SK-N-SH (cell line): ENCODE data around the gene SAP30. TPM values are rescaled to one million over a fixed set of nuclear protein-coding genes. Genes with fewer than 3 reads are reported as not detected.

Experiments
- CTCF ChIA-PET: fragments of 300-600, 350-600 bp; formaldehyde crosslinking; extraction: SDS; loops from one replicate; lab custom pipeline; 2021; lab: Yijun Ruan, JAX
- POLR2A ChIA-PET: fragments of 350-600 bp; sonication (Branson Sonifier 250); formaldehyde crosslinking; extraction: SDS; loops from one replicate; lab custom pipeline; 2020; ENCODE audit warnings: antibody characterized with exemption, inconsistent platforms; lab: Yijun Ruan, JAX
- DNase-seq: peaks from one replicate; pipeline ENCODE4 v3.0.0; 2012
- H2AFZ ChIP-seq: fragments of 200-600 bp; sonication (generic); 2 replicates; pipeline ENCODE4 v1.8.1; 2016; ENCODE audit warnings: antibody characterized with exemption, mild to moderate bottlenecking, low read depth
- H3F3A ChIP-seq: fragments of 200-600 bp; sonication (generic); replicated peaks from 2 replicates; pipeline ENCODE3; 2016; ENCODE audit warnings: antibody characterized with exemption, mild to moderate bottlenecking; ENCODE audit not compliant: insufficient read depth
- H3K27ac ChIP-seq, 2 experiments: fragments of 200-500 bp in 1 of 2; fragments of 200-600 bp in 1 of 2; sonication (Bioruptor generic) in 1 of 2; sonication (generic), shearing (Covaris generic) in 1 of 2; 2 replicates each; pipeline versions ENCODE4 v1.5.1 to v1.6.1; 2014 to 2016; ENCODE audit warnings: low read depth in 2 of 2, inconsistent platforms in 1 of 2, low read length in 1 of 2, mild to moderate bottlenecking in 1 of 2, mixed read lengths in 1 of 2
- H3K27me3 ChIP-seq: fragments of 200-600 bp; sonication (generic), shearing (Covaris generic); 2 replicates; pipeline ENCODE4 v1.6.1; 2016; ENCODE audit warnings: mixed run types; ENCODE audit not compliant: insufficient read depth
- H3K36me3 ChIP-seq, 2 experiments: fragments of 200-500 bp in 1 of 2; fragments of 200-600 bp in 1 of 2; sonication (Bioruptor generic) in 1 of 2; sonication (generic) in 1 of 2; replicated peaks in 1 of 2; 2 replicates each; pipeline versions ENCODE3 to v1.5.1; 2014 to 2016; ENCODE audit warnings: low read length in 1 of 2, mild to moderate bottlenecking in 1 of 2; ENCODE audit not compliant: insufficient read depth in 2 of 2, control insufficient read depth in 1 of 2
- H3K4me1 ChIP-seq, 2 experiments: fragments of 200-500 bp in 1 of 2; fragments of 200-600 bp in 1 of 2; sonication (Bioruptor generic) in 1 of 2; sonication (generic), shearing (Covaris generic) in 1 of 2; 2 replicates each; pipeline versions ENCODE4 v1.5.1 to v1.6.1; 2014 to 2016; ENCODE audit warnings: low read depth in 1 of 2, low read length in 1 of 2, mixed run types in 1 of 2; ENCODE audit not compliant: insufficient read depth in 2 of 2, control insufficient read depth in 1 of 2
- H3K4me2 ChIP-seq: fragments of 200-600 bp; sonication (generic), shearing (Covaris generic); 2 replicates; pipeline ENCODE4 v1.6.1; 2017; ENCODE audit warnings: mixed run types
- H3K4me3 ChIP-seq, 2 experiments: fragments of 200-500 bp in 1 of 2; fragments of 200-600 bp in 1 of 2; sonication (Bioruptor generic) in 1 of 2; sonication (generic), shearing (Covaris generic) in 1 of 2; 2 replicates each; pipeline versions ENCODE4 v1.5.1 to v1.8.1; 2014 to 2016; ENCODE audit warnings: low read depth in 2 of 2, inconsistent platforms in 1 of 2, low read length in 1 of 2, mild to moderate bottlenecking in 1 of 2, mixed read lengths in 1 of 2, moderate library complexity in 1 of 2
- H3K79me2 ChIP-seq: fragments of 200-600 bp; sonication (generic); 2 replicates; pipeline ENCODE4 v1.8.1; 2017; ENCODE audit warnings: mild to moderate bottlenecking; ENCODE audit not compliant: insufficient read depth
- H3K9ac ChIP-seq: fragments of 200-600 bp; sonication (generic); 2 replicates; pipeline ENCODE4 v1.6.1; 2017; ENCODE audit warnings: mixed run types
- H3K9me2 ChIP-seq: fragments of 200-600 bp; sonication (generic); 2 replicates; pipeline ENCODE4 v1.6.1; 2017; ENCODE audit warnings: mixed run types
- H3K9me3 ChIP-seq: fragments of 200-600 bp; sonication (generic); 2 replicates; pipeline ENCODE4 v1.6.1; 2017; ENCODE audit warnings: mixed run types, mild to moderate bottlenecking, moderate library complexity
- H4K20me1 ChIP-seq: fragments of 200-600 bp; sonication (generic); 2 replicates; pipeline ENCODE4 v1.6.1; 2017; ENCODE audit warnings: mild to moderate bottlenecking, mixed run types; ENCODE audit not compliant: insufficient read depth
- CHD2 ChIP-seq: fragments of 150-350 bp; IDR thresholded peaks from 2 replicates; pipeline ENCODE4 v1.6.1; 2018; ENCODE audit warnings: low read length; ENCODE audit not compliant: partially characterized antibody
- ELF1 ChIP-seq: IDR thresholded peaks from 2 replicates; pipeline ENCODE4 v1.4.0; 2012
- EZH2phosphoT487 ChIP-seq: fragments of 200-600 bp; sonication (generic); IDR thresholded peaks from 2 replicates; pipeline ENCODE4 v1.6.1; 2017; ENCODE audit warnings: low read depth, mixed run types, mild to moderate bottlenecking, antibody characterized with exemption, moderate library complexity, borderline replicate concordance
- FOSL2 ChIP-seq: IDR thresholded peaks from 2 replicates; pipeline ENCODE4 v1.4.0; 2012; ENCODE audit warnings: low read depth, mild to moderate bottlenecking, moderate library complexity, borderline replicate concordance
- FOXJ3 ChIP-seq: sonication (generic); formaldehyde crosslinking; IDR thresholded peaks from 2 replicates; pipeline ENCODE4 v1.5.1; 2020; ENCODE audit warnings: mild to moderate bottlenecking, missing genetic modification reagents
- FOXM1 ChIP-seq: IDR thresholded peaks from 2 replicates; pipeline ENCODE4 v1.4.0; 2012; ENCODE audit warnings: low read depth, mild to moderate bottlenecking
- IRF3 ChIP-seq: fragments of 150-350 bp; IDR thresholded peaks from 2 replicates; pipeline ENCODE4 v1.6.1; 2016; ENCODE audit warnings: mild to moderate bottlenecking, low read depth, low read length
- MAX ChIP-seq: IDR thresholded peaks from 2 replicates; pipeline ENCODE4 v1.4.0; 2012; ENCODE audit warnings: low read depth
- MXI1 ChIP-seq: IDR thresholded peaks from 2 replicates; pipeline ENCODE4 v1.6.1; 2012; ENCODE audit warnings: mild to moderate bottlenecking, low read depth, low read length, improper control_type of control experiment
- NFIC ChIP-seq: IDR thresholded peaks from 2 replicates; pipeline ENCODE4 v1.4.0; 2012; ENCODE audit warnings: borderline replicate concordance
- POLR2AphosphoS5 ChIP-seq: IDR thresholded peaks from 2 replicates; pipeline ENCODE4 v1.6.1; 2012; ENCODE audit warnings: low read depth, low read length
- RCOR1 ChIP-seq: fragments of 150-350 bp; IDR thresholded peaks from 2 replicates; pipeline ENCODE4 v1.6.1; 2017; ENCODE audit warnings: antibody characterized with exemption, low read length
- RFX5 ChIP-seq: IDR thresholded peaks from 2 replicates; pipeline ENCODE4 v1.6.1; 2012; ENCODE audit warnings: mild to moderate bottlenecking, improper control_type of control experiment, low read length
- RXRA ChIP-seq: IDR thresholded peaks from 2 replicates; pipeline ENCODE4 v1.4.0; 2012; ENCODE audit warnings: low read depth, mild to moderate bottlenecking, borderline replicate concordance
- SIN3A ChIP-seq: IDR thresholded peaks from 2 replicates; pipeline ENCODE4 v1.6.1; 2012; ENCODE audit warnings: low read depth, mild to moderate bottlenecking, low read length, moderate library complexity, borderline replicate concordance
- TCF12 ChIP-seq: IDR thresholded peaks from 2 replicates; pipeline ENCODE4 v1.4.0; 2012
- USF1 ChIP-seq: IDR thresholded peaks from 2 replicates; pipeline ENCODE4 v1.4.0; 2012; ENCODE audit warnings: low read depth, borderline replicate concordance
- USF2 ChIP-seq: fragments of 150-350 bp; IDR thresholded peaks from 2 replicates; pipeline ENCODE4 v1.6.1; 2017; ENCODE audit warnings: antibody characterized with exemption, low read length, low read depth, borderline replicate concordance
- WGBS: methylation state at CpG from one replicate; pipeline ENCODE4 v1.1.6; 2017; ENCODE audit warnings: low lambda C conversion rate; 5-methylcytosine and 5-hydroxymethylcytosine counted together
- polyA plus RNA-seq, 3 experiments: library from polyadenylated mRNA; depleted of rRNA; stranded (reverse); fragments of >200 nt; gene quantifications; 2 replicates each; pipeline ENCODE4 v1.2.3, GENCODE V29; 2012

The SAP30 gene
- polyA plus RNA-seq, 1 of the 3 experiments (the other 2 are of a cell fraction) = 19.0 TPM

- no peaks in the 10 kb centered on the region for H3K9me3 ChIP-seq
Measured at GRCh38 chr4:173380987-173381386, 10.2 kb downstream of the SAP30 start.

GRCh38 chr4:173381610-173382009 is 10.9 kb downstream of the SAP30 start:
- Histone ChIP-seq H3F3A (no peaks in the 10 kb centered on the region), H3K36me3 (peaks cover 12 to 17% of the 10 kb centered on the region in 2 experiments), H4K20me1 (no peaks in the 10 kb centered on the region), H3K9me3 (no peaks in the 10 kb centered on the region), H3K4me2 (no peak overlapping the region), H3K27me3 (no peaks in the 10 kb centered on the region), H3K9me2 (no peaks in the 10 kb centered on the region), H3K4me3 (no peak overlapping the region), H3K9ac (no peak overlapping the region), H2AFZ (no peak overlapping the region), H3K27ac (no peak overlapping the region), H3K79me2 (peaks cover under 1% of the 10 kb centered on the region; the same call in 1 of the 2 replicates), H3K4me1 (peaks cover 0 to 2% of the 10 kb centered on the region in 2 experiments; a peak in 1 of 4 replicates)
- ChIA-PET POLR2A (no interaction called here), CTCF (interaction anchor here (0.7 to 1.8 kb wide), 5 partner anchors 20 to 125 kb away, joined by 3 read pairs; no protein-coding TSS in a partner anchor)
- no peak for TF ChIP-seq SIN3A
- no peak for TF ChIP-seq FOXJ3 (CRISPR knock-in tag)
- TF ChIP-seq RXRA = no peak
- TF ChIP-seq ELF1 = no peak
- TF ChIP-seq USF1 = no peak
- no peak for TF ChIP-seq IRF3
- no peak for TF ChIP-seq FOSL2
- no peak for TF ChIP-seq CHD2
- TF ChIP-seq MXI1 = no peak
- no peak for TF ChIP-seq RCOR1
- no peak for TF ChIP-seq FOXM1
- no peak for DNase-seq
- WGBS = 71% methylated on average over 1 of the region's 1 CpG

More at GRCh38 chr4:173380987-173381386, 10.2 kb downstream of the SAP30 start:
- Histone ChIP-seq H4K20me1 (no peaks in the 10 kb centered on the region), H3K4me3 (no peak overlapping the region), H3F3A (no peaks in the 10 kb centered on the region)
- TF ChIP-seq EZH2phosphoT487 = no peak
- TF ChIP-seq CHD2 = no peak
- TF ChIP-seq RFX5 = no peak
- no peak for TF ChIP-seq TCF12
- no peak for TF ChIP-seq POLR2AphosphoS5
- no peak for TF ChIP-seq USF2
- TF ChIP-seq IRF3 = no peak
- TF ChIP-seq USF1 = no peak
- no peak for TF ChIP-seq MXI1
- TF ChIP-seq RXRA = no peak
- no peak for TF ChIP-seq NFIC
- TF ChIP-seq MAX = no peak
- TF ChIP-seq, all 33 proteins: peak for 0
- ChIA-PET POLR2A (no interaction called here), CTCF (interaction anchor here (0.7 to 1.8 kb wide), 4 partner anchors 20 to 126 kb away, joined by 3 read pairs; no protein-coding TSS in a partner anchor)
- no peak overlapping the region for H3K27ac ChIP-seq
- H3K4me1 ChIP-seq = no peaks in the 10 kb centered on the region; a peak in 1 of 4 replicates
- H2AFZ ChIP-seq = no peak overlapping the region
- H3K36me3 ChIP-seq = peaks cover 16 to 21% of the 10 kb centered on the region in 2 experiments
- no peak overlapping the region for H3K9ac ChIP-seq
- peaks cover 7% of the 10 kb centered on the region for H3K79me2 ChIP-seq
- no peak overlapping the region for H3K4me2 ChIP-seq
- no peaks in the 10 kb centered on the region for H3K9me2 ChIP-seq
- no peaks in the 10 kb centered on the region for H3K27me3 ChIP-seq
- DNase-seq = no peak
